Germinal center (tissue), 1 donor: ENCODE measurements around the gene GALT.
A peak's percentile ranks its signal among the peaks of the same experiment; 100 is the strongest.
"Not testable (repeated sequence)": the region's sequence is repeated elsewhere in the genome, so short reads cannot be mapped to it uniquely, and the experiment has no call there.

ENCODE experiments used
- DNase-seq: peaks from one replicate; pipeline ENCODE4 v3.0.0; 2012; ENCODE audit warnings: mixed read lengths, low spot score

GALT gene

DNA sequence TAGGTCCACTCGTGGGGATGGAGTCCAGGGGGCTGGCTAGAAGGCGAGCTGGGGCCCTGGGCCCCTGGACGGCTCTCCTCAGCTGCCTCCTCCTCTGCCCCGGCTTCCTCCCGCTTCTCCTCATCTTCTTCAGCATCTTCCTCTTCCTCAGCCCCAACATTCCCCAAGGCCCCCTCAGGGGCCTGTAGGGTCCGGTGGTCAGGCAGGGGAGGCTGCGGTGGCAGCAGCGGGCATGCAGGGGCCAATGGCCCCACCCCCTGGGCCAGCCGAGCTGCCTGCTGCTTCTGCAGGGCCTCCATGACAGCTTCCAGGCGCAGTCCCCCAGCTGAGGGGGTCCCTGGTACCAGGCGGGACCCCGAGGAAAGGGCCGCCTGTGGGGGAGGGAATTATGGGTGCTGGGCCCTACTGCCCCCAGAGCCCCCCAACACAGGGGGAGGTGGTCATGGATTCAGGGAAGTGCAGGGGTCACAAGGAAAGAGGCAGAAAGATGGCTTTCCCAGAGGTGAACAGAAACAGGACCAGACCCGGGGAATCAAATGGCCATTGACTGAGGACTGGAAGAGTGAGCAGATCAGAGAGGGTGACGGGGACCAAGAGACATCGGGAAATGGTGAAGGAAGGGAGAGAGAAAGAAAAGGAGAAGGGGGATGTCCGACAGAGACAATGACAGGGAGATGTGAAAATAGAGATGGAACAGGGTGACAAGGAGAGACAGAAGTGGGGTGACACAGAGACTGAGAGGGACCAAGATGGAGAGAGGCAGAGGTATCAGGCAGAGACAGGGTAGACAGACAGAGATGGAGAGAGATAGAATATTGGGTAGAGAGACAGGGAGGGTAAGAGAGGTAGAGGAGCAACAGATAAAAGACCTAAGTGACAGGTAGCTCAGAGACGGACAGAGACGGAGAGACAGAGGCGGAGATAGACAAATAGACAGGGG is 18.5 kb upstream of the GALT start:
- DNase-seq, result no peak

GRCh38 chr9:34628656-34629490 is 17.6 kb upstream of the GALT start, which contains the start of gene ARID3C:
TSS of gene ARID3C (minus strand) at chr9:34629066. CDS start at chr9:34628014, 1,052 bp downstream.
- peak; percentile 62 for DNase-seq

DNA sequence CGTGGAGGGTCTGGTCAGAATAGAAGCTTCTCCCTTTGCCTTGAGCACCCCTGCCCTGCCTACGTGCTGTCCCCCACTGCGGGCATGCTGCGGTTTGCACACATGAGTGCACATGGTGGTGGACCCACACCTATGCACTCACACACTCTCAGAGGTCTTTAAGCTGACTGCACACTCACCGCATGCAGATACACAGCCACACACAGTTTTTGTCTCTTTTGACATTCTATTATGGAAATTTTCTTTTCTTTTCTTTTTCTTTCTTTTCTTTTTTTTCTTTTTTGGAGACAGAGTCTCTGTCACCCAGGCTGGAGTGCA is 17.0 kb upstream of the GALT start:
- DNase-seq, result no peak

- no peak for DNase-seq
Observed at GRCh38 chr9:34630402-34631154, 15.9 kb upstream of the GALT start.

DNA sequence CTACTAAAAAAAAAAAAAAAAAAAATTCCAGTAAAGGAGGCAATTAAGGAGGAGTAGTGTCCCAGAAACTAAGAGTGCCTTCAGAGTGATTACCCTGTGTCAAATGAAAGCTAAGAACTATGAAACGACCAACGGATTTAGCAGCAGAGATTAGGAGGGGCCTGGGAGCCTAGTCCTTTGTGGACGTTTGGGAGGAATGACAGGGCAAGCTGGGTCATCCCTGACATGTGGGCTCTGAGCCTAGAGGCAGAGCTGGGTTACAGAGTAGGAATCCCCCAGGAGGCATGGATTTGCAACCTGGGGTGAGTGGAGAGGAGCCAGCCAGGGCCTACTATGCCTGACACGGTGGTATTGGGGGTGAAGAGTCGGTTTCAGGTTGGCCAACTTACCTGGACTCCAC is 13.3 kb upstream of the GALT start:
- no peak for DNase-seq

DNA sequence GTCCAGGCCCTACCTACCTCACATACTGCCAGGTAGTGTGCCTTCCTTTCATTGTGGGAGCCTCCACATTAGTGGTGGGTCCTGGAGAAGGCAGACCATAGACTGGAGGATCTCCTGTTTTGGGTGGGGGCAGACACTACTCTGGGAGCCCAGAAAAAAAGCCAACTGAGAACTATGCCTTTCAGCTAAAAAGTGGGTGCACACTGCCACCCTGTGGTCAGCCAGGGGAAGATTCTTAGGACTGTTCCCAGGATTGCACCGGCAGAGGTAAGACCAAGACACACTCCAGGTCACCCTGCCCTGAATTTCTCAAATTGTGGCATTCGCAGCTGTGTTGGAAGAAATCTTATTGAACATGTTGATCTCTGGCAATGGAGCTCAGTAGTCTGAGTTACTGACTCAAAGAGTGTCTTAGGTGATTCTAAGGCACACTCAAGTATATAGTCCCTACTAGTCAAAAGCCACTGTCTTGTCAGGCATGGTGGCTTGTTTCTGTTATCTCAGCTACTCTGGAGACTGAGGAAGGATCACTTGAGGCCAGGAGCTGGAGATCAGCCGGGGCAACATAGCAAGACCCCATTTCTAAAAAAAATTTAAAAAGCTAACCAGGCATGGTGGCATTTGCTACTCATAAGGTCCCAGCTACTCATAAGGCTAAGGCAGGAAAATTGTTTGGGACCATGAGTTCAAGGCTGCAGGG is 12.5 kb upstream of the GALT start:
- peak; percentile 76 for DNase-seq

DNA sequence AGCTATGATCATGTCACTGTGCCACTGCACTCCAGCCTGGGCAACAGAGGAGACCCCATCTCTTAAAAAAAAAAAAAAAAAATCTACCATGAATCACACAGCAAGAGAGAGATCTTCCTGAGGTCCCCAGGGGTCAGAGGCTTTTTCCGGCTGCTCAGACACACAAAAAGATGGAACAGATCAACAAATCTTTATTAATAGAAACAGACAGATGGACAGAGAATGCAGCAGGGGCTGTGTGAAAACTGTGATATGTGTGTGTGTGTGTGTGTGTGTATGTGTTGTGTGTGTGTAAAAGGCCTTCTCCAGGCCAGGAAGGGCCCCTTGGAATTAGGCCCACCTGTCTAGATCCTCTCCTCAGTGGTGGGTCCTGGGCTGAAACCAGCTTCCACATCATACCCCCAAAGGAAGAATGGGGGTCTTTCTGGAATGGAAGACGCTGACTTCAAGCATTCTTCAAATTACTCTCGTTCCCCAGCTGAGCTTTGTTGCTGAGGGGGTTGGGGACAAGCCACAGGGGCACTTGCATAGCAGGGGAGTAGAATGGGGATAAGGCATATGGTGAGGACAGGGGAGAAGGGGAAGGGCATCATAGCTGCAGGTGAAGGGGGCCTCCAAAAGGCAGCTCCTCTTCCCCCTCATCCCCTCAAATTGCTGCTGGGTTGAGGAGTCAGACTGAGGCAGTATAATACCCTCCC is 11.8 kb upstream of the GALT start:
- no peak for DNase-seq

- no peak for DNase-seq
Observed at GRCh38 chr9:34635556-34635955, 10.9 kb upstream of the GALT start.

DNA sequence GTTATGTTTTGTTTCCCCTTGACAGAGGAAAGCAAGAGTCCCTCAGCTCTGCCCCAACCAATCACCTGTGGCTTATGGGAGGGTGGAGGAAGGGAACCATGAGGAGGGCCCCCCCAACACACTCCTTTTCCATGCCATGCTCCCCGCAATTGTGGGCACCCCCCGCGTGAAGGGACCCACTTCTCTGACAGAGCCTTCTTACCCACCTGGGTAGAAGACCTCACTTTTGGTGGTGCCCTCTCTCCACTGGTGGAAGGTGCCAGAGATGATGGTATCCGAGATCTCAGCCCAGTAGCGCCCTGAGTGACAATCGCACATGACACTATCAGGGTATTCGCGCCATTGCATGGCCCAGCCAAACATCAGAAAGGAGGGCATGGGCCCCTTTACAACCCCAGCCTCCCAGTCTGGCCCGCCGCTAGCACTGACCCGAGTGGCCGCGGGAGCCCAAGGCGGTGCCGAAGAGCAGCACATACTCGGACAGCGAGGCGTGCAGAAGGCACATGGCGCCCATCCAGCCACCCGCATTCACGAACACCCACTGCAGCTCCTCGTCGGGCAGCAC is 9.6 kb upstream of the GALT start:
- no peak for DNase-seq

GRCh38 chr9:34637356-34638137 is 8.9 kb upstream of the GALT start, which contains the start of gene SIGMAR1:
TSS of gene SIGMAR1 (minus strand) at chr9:34637787. CDS start at chr9:34637697, 90 bp downstream.
- peak; percentile 95 for DNase-seq

DNA sequence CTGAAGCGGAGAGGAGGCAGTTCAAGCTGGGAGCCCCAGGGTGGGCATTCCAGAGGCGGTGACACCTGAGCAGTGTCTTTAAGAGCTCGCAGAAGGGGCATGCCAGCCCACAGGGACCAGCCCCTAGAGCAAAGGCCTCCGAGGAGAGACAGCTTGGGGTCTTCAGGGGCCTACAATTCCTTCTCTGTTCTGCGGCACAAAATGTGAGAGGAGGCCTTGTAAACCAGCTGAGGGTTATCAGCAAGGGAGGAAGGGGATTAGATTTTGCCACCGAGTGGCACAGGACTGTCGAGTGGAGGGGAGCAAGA is 8.4 kb upstream of the GALT start:
- no peak for DNase-seq

DNA sequence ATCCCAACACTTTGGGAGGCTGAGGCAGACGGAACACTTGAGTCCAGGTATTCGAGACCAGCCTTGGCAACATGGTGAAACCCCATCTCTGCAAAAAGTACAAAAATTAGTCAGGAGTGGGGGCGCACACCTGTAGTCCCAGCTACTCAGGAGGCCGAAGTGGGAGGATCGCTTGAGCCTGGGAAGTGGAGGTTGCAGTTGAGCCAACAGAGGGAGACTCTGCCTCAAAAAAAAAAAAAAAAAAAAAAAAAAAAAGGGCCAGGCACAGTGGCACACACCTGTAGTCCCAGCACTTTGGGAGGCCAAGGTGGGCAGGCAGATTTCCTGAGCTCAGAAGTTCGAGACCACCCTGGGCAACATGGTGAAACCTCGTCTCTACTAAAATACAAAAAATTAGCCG is 7.2 kb upstream of the GALT start:
- not testable (repeated sequence) for DNase-seq

DNA sequence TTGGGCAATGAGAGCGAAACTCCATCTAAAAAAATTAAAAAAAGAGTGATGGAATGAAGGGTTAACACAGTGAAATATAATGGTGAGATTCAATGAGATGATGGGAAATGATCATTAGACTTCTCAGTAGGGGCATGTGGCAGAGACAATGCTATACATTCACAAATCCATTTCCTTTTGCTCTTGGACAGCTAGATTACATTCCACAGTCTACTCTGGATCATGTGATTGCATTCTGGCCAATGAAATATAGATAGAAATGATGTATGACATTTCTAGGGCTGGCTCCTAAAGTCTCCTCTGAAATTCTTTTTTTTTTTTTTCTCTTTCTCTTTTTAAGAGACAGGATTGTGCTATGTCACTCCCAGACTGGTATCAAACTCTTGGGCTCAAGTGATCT is 3.8 kb upstream of the GALT start:
- DNase-seq, result no peak

GRCh38 chr9:34644766-34645314 is 1.6 kb upstream of the GALT start:
- no peak for DNase-seq

DNA sequence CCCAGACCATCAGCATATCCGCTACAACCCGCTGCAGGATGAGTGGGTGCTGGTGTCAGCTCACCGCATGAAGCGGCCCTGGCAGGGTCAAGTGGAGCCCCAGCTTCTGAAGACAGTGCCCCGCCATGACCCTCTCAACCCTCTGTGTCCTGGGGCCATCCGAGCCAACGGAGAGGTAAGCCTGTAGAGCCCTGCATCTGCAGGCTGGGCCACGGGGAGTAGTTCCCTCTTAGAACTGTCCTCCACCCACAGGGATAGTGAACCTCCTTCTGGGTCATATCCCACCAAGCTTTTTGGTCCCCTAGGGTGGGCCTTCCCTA is 569 bp downstream of the GALT start:
- no peak for DNase-seq

DNA sequence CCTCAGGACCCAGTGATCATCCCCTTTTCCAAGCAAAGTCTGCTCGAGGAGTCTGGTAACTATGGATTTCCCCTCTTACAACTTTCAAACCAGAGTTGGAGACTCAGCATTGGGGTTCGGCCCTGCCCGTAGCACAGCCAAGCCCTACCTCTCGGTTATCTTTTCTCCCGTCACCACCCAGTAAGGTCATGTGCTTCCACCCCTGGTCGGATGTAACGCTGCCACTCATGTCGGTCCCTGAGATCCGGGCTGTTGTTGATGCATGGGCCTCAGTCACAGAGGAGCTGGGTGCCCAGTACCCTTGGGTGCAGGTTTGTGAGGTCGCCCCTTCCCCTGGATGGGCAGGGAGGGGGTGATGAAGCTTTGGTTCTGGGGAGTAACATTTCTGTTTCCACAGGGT is 1.2 kb downstream of the GALT start:
- no peak for DNase-seq

DNA sequence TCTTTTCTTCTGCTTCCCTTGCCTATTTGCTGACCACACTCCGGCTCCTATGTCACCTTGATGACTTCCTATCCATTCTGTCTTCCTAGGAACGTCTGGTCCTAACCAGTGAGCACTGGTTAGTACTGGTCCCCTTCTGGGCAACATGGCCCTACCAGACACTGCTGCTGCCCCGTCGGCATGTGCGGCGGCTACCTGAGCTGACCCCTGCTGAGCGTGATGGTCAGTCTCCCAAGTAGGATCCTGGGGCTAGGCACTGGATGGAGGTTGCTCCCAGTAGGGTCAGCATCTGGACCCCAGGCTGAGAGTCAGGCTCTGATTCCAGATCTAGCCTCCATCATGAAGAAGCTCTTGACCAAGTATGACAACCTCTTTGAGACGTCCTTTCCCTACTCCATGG is 2.2 kb downstream of the GALT start:
- no peak for DNase-seq

- no peak for DNase-seq
Observed at GRCh38 chr9:34650816-34651215, 4.3 kb downstream of the GALT start.

GRCh38 chr9:34651321-34651720 is 4.8 kb downstream of the GALT start:
- no peak for DNase-seq
